IMR-90 (cell line): ENCODE data around the gene ZC3H14. TPM values are rescaled to one million over a fixed set of nuclear protein-coding genes. Genes with fewer than 3 reads are reported as not detected.

Source experiments
- ATAC-seq: fragments of 200-7000 bp; cut with Tn5 transposase; 2 replicates; pipeline ENCODE4 v1.9.1; 2020; ENCODE audit warnings: low read depth, mild to moderate bottlenecking, moderate library complexity
- BruUV-seq: library from RNA; stranded (reverse); fragments of 400-500 nt; replicated peaks from 2 replicates; lab custom pipeline; 2021; lab: Mats Ljungman, UMichigan
- CTCF ChIA-PET: fragments of 300-600 bp; formaldehyde crosslinking; extraction: SDS; loops from one replicate; lab custom pipeline; 2021; ENCODE audit warnings: antibody characterized with exemption; lab: Yijun Ruan, JAX
- POLR2A ChIA-PET: fragments of 300-600 bp; sonication (Branson Sonifier 250); formaldehyde crosslinking; loops from one replicate; lab custom pipeline; 2022; ENCODE audit warnings: antibody characterized with exemption; ENCODE audit not compliant: unreplicated experiment; lab: Charles Lee
- DNase-seq: peaks from one replicate; pipeline ENCODE4 v3.0.0; 2013
- H2AFZ ChIP-seq: replicated peaks from 2 replicates; pipeline ENCODE3; 2013; ENCODE audit warnings: low read length, mild to moderate bottlenecking; ENCODE audit not compliant: poor library complexity
- H2AK5ac ChIP-seq: 2 replicates; pipeline ENCODE4 v1.6.1; 2013; ENCODE audit warnings: low read depth, low read length, inconsistent platforms
- H2AK9ac ChIP-seq: replicated peaks from 2 replicates; pipeline ENCODE3; 2013; ENCODE audit warnings: mild to moderate bottlenecking, low read depth, low read length, moderate library complexity; ENCODE audit not compliant: poor library complexity
- H2BK120ac ChIP-seq: 2 replicates; pipeline ENCODE4 v1.6.1; 2013; ENCODE audit warnings: low read depth, low read length, inconsistent platforms
- H2BK15ac ChIP-seq: 3 replicates; pipeline ENCODE4 v1.6.1; 2013; ENCODE audit warnings: low read depth, low read length, inconsistent platforms
- H2BK20ac ChIP-seq: 2 replicates; pipeline ENCODE4 v1.6.1; 2013; ENCODE audit warnings: low read depth, mild to moderate bottlenecking, inconsistent platforms, low read length, moderate library complexity
- H2BK5ac ChIP-seq: 2 replicates; pipeline ENCODE4 v1.6.1; 2013; ENCODE audit warnings: mild to moderate bottlenecking, low read depth, low read length, inconsistent platforms; ENCODE audit not compliant: poor library complexity, severe bottlenecking
- H3K14ac ChIP-seq: replicated peaks from 2 replicates; pipeline ENCODE4 v1.6.1; 2013; ENCODE audit warnings: low read depth, low read length, inconsistent platforms
- H3K18ac ChIP-seq: 2 replicates; pipeline ENCODE4 v1.6.1; 2013; ENCODE audit warnings: low read depth, low read length, control low read depth
- H3K23ac ChIP-seq: 2 replicates; pipeline ENCODE4 v1.6.1; 2013; ENCODE audit warnings: low read depth, low read length, inconsistent platforms
- H3K27ac ChIP-seq: 2 replicates; pipeline ENCODE4 v1.5.1; 2013; ENCODE audit warnings: mild to moderate bottlenecking, control low read depth, low read length; ENCODE audit not compliant: insufficient read depth
- H3K27me3 ChIP-seq: 2 replicates; pipeline ENCODE4 v1.6.1; 2013; ENCODE audit warnings: low read length; ENCODE audit not compliant: control insufficient read depth, insufficient read depth
- H3K36me3 ChIP-seq: 2 replicates; pipeline ENCODE4 v1.6.1; 2013; ENCODE audit warnings: low read length, mixed read lengths; ENCODE audit not compliant: control insufficient read depth, insufficient read depth
- H3K4ac ChIP-seq: 2 replicates; pipeline ENCODE4 v1.6.1; 2013; ENCODE audit warnings: low read depth, low read length, inconsistent platforms
- H3K4me1 ChIP-seq: 2 replicates; pipeline ENCODE4 v1.6.1; 2013; ENCODE audit warnings: low read length, mixed read lengths; ENCODE audit not compliant: control insufficient read depth, insufficient read depth
- H3K4me2 ChIP-seq: 2 replicates; pipeline ENCODE4 v1.6.1; 2013; ENCODE audit warnings: low read depth, mild to moderate bottlenecking, control low read depth, low read length, moderate library complexity
- H3K4me3 ChIP-seq: 2 replicates; pipeline ENCODE4 v1.5.1; 2013; ENCODE audit warnings: low read depth, mild to moderate bottlenecking, control low read depth, low read length, moderate library complexity; ENCODE audit not compliant: insufficient read depth
- H3K56ac ChIP-seq: 2 replicates; pipeline ENCODE4 v1.6.1; 2013; ENCODE audit warnings: low read length, inconsistent platforms; ENCODE audit not compliant: insufficient read depth; ENCODE audit errors: extremely low read depth
- H3K79me1 ChIP-seq, 2 experiments: 2 replicates each; pipeline ENCODE4 v1.6.1; 2013; ENCODE audit warnings: low read length in 2 of 2, inconsistent platforms in 1 of 2, low read depth in 1 of 2
- H3K9ac ChIP-seq: 2 replicates; pipeline ENCODE4 v1.6.1; 2013; ENCODE audit warnings: low read depth, low read length, control low read depth
- H3K9me1 ChIP-seq: 2 replicates; pipeline ENCODE4 v1.6.1; 2013; ENCODE audit warnings: low read length, inconsistent platforms; ENCODE audit not compliant: insufficient read depth
- H3K9me3 ChIP-seq: 2 replicates; pipeline ENCODE4 v1.6.1; 2013; ENCODE audit warnings: low read length; ENCODE audit not compliant: control insufficient read depth, insufficient read depth
- H4K20me1 ChIP-seq: 2 replicates; pipeline ENCODE4 v1.6.1; 2013; ENCODE audit warnings: low read length, inconsistent platforms; ENCODE audit not compliant: insufficient read depth
- H4K5ac ChIP-seq: 2 replicates; pipeline ENCODE4 v1.6.1; 2013; ENCODE audit warnings: mild to moderate bottlenecking, low read depth, low read length, control low read depth
- H4K8ac ChIP-seq, 2 experiments: 2 replicates each; pipeline ENCODE4 v1.6.1; 2013; ENCODE audit warnings: low read depth in 2 of 2, low read length in 2 of 2, control low read depth in 1 of 2, inconsistent platforms in 1 of 2
- H4K91ac ChIP-seq: 2 replicates; pipeline ENCODE4 v1.6.1; 2013; ENCODE audit warnings: low read depth, low read length, inconsistent platforms; ENCODE audit not compliant: insufficient read depth
- BHLHE40 ChIP-seq: fragments of 150-350 bp; IDR thresholded peaks from 2 replicates; pipeline ENCODE4 v1.6.1; 2016; ENCODE audit warnings: mild to moderate bottlenecking, low read depth, low read length
- CHD1 ChIP-seq: IDR thresholded peaks from 2 replicates; pipeline ENCODE4 v1.6.1; 2012; ENCODE audit warnings: low read depth, low read length, improper control_type of control experiment
- FOS ChIP-seq: fragments of 150-350 bp; IDR thresholded peaks from 2 replicates; pipeline ENCODE4 v1.6.1; 2016; ENCODE audit warnings: low read depth, low read length
- MAFK ChIP-seq: IDR thresholded peaks from 2 replicates; pipeline ENCODE4 v1.6.1; 2012; ENCODE audit warnings: low read depth, low read length, improper control_type of control experiment
- MAZ ChIP-seq: IDR thresholded peaks from 2 replicates; pipeline ENCODE4 v1.6.1; 2012; ENCODE audit warnings: low read depth, mild to moderate bottlenecking, low read length, improper control_type of control experiment, moderate library complexity, borderline replicate concordance
- MXI1 ChIP-seq: IDR thresholded peaks from 2 replicates; pipeline ENCODE4 v1.6.1; 2012; ENCODE audit warnings: low read depth, mild to moderate bottlenecking, low read length, moderate library complexity, borderline replicate concordance
- NFE2L2 ChIP-seq: fragments of 150-350 bp; IDR thresholded peaks from 2 replicates; pipeline ENCODE4 v1.6.1; 2016; ENCODE audit warnings: low read depth, mild to moderate bottlenecking, low read length
- POLR2A ChIP-seq: IDR thresholded peaks from 2 replicates; pipeline ENCODE4 v1.6.1; 2012; ENCODE audit warnings: mild to moderate bottlenecking, low read depth, low read length
- RCOR1 ChIP-seq: IDR thresholded peaks from 2 replicates; pipeline ENCODE4 v1.6.1; 2012; ENCODE audit warnings: mild to moderate bottlenecking, low read length, improper control_type of control experiment; ENCODE audit not compliant: insufficient replicate concordance
- SMC3 ChIP-seq: fragments of 150-350 bp; IDR thresholded peaks from 2 replicates; pipeline ENCODE4 v1.6.1; 2016; ENCODE audit warnings: low read depth, mild to moderate bottlenecking, antibody characterized with exemption, low read length, moderate library complexity
- WGBS, 2 experiments: methylation state at CpG; one replicate each; pipeline versions ENCODE4 v1.1.5 to v1.1.7; 2013; ENCODE audit warnings: missing lambda C conversion rate in 2 of 2; ENCODE audit not compliant: insufficient read length in 1 of 2; ENCODE audit errors: extremely low coverage in 2 of 2; 5-methylcytosine and 5-hydroxymethylcytosine counted together
- dilution Hi-C: fragments of 300-500 bp; cut with HindIII; formaldehyde crosslinking; loops from one replicate; pipeline ENCODE4 v1.14.3; 2018; ENCODE audit warnings: low sequenced_read_pairs; ENCODE audit not compliant: unreplicated experiment
- in situ Hi-C: fragments of 300-500 bp; cut with MboI; formaldehyde crosslinking; loops from 3 replicates; pipeline ENCODE4 v1.14.3; 2019; ENCODE audit warnings: low sequenced_read_pairs, inconsistent platforms, mixed read lengths
- intact Hi-C: fragments of 100-400 bp; cut with micrococcal nuclease; formaldehyde crosslinking; loops from 2 replicates; pipeline ENCODE4 v1.10.0; 2022
- polyA plus RNA-seq, 3 experiments: library from polyadenylated mRNA; depleted of rRNA; stranded (reverse); fragments of >200 nt; gene quantifications; 2 replicates each; pipeline ENCODE4 v1.2.3, GENCODE V29; 2012; ENCODE audit warnings: low replicate concordance in 1 of 3
- total RNA-seq: library from RNA; depleted of rRNA; stranded (reverse); fragments of >200 nt; gene quantifications from 2 replicates; pipeline ENCODE4 v1.2.3, GENCODE V29; 2012
- TF ChIP-seq, protein P1 (sequence below): fragments of 150-350 bp; IDR thresholded peaks from 2 replicates; pipeline ENCODE4 v1.6.1; 2016; ENCODE audit warnings: low read depth, mild to moderate bottlenecking, low read length, moderate library complexity, borderline replicate concordance

Gene ZC3H14
- total and polyA plus RNA-seq, 2 of the 4 experiments (the other 2 are of a cell fraction): 72.5 to 111 TPM

- POLR2A ChIA-PET: no interaction called here
These were observed 27.3 kb downstream of the ZC3H14 start for GRCh38 chr14:88590173-88590572.

More at GRCh38 chr14:88590173-88590572, 27.3 kb downstream of the ZC3H14 start:
- H3K27ac ChIP-seq: no peak overlapping the region
- H3K56ac ChIP-seq: no peak overlapping the region
- TF ChIP-seq CHD1: no peak
- TF ChIP-seq MXI1: no peak
- no peak for TF ChIP-seq BHLHE40
- no peak for TF ChIP-seq NFE2L2
- no peak for TF ChIP-seq RCOR1
- TF ChIP-seq MAFK: no peak
- no peak for TF ChIP-seq MAZ
- TF ChIP-seq POLR2A: no peak
- no peak for TF ChIP-seq FOS
- no peak for TF ChIP-seq SMC3
- TF ChIP-seq, protein P1, sequence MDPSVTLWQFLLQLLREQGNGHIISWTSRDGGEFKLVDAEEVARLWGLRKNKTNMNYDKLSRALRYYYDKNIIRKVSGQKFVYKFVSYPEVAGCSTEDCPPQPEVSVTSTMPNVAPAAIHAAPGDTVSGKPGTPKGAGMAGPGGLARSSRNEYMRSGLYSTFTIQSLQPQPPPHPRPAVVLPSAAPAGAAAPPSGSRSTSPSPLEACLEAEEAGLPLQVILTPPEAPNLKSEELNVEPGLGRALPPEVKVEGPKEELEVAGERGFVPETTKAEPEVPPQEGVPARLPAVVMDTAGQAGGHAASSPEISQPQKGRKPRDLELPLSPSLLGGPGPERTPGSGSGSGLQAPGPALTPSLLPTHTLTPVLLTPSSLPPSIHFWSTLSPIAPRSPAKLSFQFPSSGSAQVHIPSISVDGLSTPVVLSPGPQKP: no peak
- no peak overlapping the region for H3K9ac ChIP-seq
- no peak overlapping the region for H4K5ac ChIP-seq
- peaks cover 7 to 21% of the 10 kb centered on the region in 2 experiments; a peak in 3 of 4 replicates for H3K79me1 ChIP-seq
- no peak overlapping the region for H3K14ac ChIP-seq
- no peak overlapping the region for H2AK9ac ChIP-seq
- H3K23ac ChIP-seq: peak overlapping the region; percentile 13
- no peak overlapping the region; a peak in 1 of 4 replicates for H4K8ac ChIP-seq
- H3K9me1 ChIP-seq: no peaks in the 10 kb centered on the region
- no peak overlapping the region for H2BK15ac ChIP-seq
- peaks cover 12% of the 10 kb centered on the region for H3K36me3 ChIP-seq
- peak; percentile 46 for DNase-seq
- in situ Hi-C loops: no loop called here
- no peak overlapping the region for H3K4me2 ChIP-seq
- H3K9me3 ChIP-seq: no peaks in the 10 kb centered on the region
- CTCF ChIA-PET: no interaction called here
- H3K27me3 ChIP-seq: no peaks in the 10 kb centered on the region
- H2AFZ ChIP-seq: no peak overlapping the region
- H3K4ac ChIP-seq: no peak overlapping the region
- no peak overlapping the region for H2BK20ac ChIP-seq
- no peak overlapping the region for H4K91ac ChIP-seq
- dilution Hi-C loops: no loop called here
- no peak overlapping the region for H3K4me3 ChIP-seq
- H2BK120ac ChIP-seq: no peak overlapping the region
- H2AK5ac ChIP-seq: no peak overlapping the region
- H3K4me1 ChIP-seq: peaks cover 7% of the 10 kb centered on the region
- no peaks in the 10 kb centered on the region for H4K20me1 ChIP-seq
- no peak overlapping the region for H2BK5ac ChIP-seq
- H3K18ac ChIP-seq: no peak overlapping the region
- peak; percentile 62 for ATAC-seq
- no TSS peak for BruUV-seq
- WGBS, 2 experiments: 33% methylated on average over 1 of the region's 4 CpGs; no CpG with 5 or more reads in 1 of the 2 experiments
- intact Hi-C loops: no loop called here
